HL-60 (cell line): Measurements from ENCODE around the gene RND1.

Experiments used
- DNase-seq, 2 experiments: peaks; one replicate each; pipeline ENCODE4 v3.0.0-alpha.2; 2010 to 2020; ENCODE audit warnings: low read depth in 1 of 2, low spot score in 1 of 2
- H3K27ac ChIP-seq: fragments of 250-450 bp; sonication (Bioruptor Pico); replicated peaks from 2 replicates; pipeline ENCODE4 v1.5.1; 2020; ENCODE audit warnings: mild to moderate bottlenecking, moderate library complexity
- H3K27me3 ChIP-seq: fragments of 250-450 bp; sonication (Bioruptor Pico); 2 replicates; pipeline ENCODE4 v1.5.1; 2021; ENCODE audit warnings: mild to moderate bottlenecking, moderate library complexity; ENCODE audit not compliant: insufficient read depth, poor library complexity, severe bottlenecking
- H3K4me3 ChIP-seq: replicated peaks from 2 replicates; pipeline ENCODE4 v1.5.1; 2011; ENCODE audit warnings: mild to moderate bottlenecking, control low read depth, low read length; ENCODE audit not compliant: insufficient read depth
- GABPA ChIP-seq: IDR thresholded peaks from 2 replicates; pipeline ENCODE4 v1.6.1; 2012; ENCODE audit warnings: low read depth
- POLR2AphosphoS5 ChIP-seq: IDR thresholded peaks from 2 replicates; pipeline ENCODE4 v1.6.1; 2012; ENCODE audit warnings: low read depth
- SPI1 ChIP-seq: IDR thresholded peaks from 2 replicates; pipeline ENCODE4 v1.6.1; 2012; ENCODE audit warnings: low read depth, mild to moderate bottlenecking, borderline replicate concordance
- TF ChIP-seq, protein P1 (sequence below): IDR thresholded peaks from 2 replicates; pipeline ENCODE4 v1.6.1; 2012; ENCODE audit warnings: low read depth; ENCODE audit not compliant: insufficient replicate concordance
- TF ChIP-seq, protein P2 (sequence below): IDR thresholded peaks from one replicate; pipeline ENCODE4 v1.5.1; 2011; ENCODE audit warnings: low read length, control low read depth, inconsistent platforms; ENCODE audit not compliant: insufficient read depth

RND1 gene

DNA sequence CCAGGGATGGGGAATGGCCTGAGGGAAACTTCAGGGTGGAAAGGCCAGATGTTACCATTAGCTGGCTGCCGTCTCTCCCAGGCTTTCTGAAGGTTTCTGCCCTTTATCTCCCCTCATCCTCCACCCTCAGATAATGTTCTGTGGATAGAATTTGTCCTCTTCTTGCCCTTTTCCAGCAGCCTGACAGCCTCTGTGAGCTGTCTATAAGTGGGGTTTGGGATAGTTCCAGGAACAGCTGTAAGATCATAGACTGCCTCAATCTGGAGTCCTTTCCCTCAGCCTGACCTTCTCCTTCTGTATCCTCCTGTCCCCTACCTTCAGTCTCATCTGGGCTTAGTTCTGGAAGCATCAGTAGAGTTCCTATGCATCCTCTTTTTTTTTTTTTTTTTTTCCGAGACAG is 2.8 kb upstream of the RND1 start:
- Histone ChIP-seq H3K4me3 (no peak overlapping the region), H3K27me3 (no peaks in the 10 kb centered on the region), H3K27ac (no peak overlapping the region)
- DNase-seq = no peak
- TF ChIP-seq, protein P1, sequence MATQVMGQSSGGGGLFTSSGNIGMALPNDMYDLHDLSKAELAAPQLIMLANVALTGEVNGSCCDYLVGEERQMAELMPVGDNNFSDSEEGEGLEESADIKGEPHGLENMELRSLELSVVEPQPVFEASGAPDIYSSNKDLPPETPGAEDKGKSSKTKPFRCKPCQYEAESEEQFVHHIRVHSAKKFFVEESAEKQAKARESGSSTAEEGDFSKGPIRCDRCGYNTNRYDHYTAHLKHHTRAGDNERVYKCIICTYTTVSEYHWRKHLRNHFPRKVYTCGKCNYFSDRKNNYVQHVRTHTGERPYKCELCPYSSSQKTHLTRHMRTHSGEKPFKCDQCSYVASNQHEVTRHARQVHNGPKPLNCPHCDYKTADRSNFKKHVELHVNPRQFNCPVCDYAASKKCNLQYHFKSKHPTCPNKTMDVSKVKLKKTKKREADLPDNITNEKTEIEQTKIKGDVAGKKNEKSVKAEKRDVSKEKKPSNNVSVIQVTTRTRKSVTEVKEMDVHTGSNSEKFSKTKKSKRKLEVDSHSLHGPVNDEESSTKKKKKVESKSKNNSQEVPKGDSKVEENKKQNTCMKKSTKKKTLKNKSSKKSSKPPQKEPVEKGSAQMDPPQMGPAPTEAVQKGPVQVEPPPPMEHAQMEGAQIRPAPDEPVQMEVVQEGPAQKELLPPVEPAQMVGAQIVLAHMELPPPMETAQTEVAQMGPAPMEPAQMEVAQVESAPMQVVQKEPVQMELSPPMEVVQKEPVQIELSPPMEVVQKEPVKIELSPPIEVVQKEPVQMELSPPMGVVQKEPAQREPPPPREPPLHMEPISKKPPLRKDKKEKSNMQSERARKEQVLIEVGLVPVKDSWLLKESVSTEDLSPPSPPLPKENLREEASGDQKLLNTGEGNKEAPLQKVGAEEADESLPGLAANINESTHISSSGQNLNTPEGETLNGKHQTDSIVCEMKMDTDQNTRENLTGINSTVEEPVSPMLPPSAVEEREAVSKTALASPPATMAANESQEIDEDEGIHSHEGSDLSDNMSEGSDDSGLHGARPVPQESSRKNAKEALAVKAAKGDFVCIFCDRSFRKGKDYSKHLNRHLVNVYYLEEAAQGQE = no peak
- TF ChIP-seq, protein P2, sequence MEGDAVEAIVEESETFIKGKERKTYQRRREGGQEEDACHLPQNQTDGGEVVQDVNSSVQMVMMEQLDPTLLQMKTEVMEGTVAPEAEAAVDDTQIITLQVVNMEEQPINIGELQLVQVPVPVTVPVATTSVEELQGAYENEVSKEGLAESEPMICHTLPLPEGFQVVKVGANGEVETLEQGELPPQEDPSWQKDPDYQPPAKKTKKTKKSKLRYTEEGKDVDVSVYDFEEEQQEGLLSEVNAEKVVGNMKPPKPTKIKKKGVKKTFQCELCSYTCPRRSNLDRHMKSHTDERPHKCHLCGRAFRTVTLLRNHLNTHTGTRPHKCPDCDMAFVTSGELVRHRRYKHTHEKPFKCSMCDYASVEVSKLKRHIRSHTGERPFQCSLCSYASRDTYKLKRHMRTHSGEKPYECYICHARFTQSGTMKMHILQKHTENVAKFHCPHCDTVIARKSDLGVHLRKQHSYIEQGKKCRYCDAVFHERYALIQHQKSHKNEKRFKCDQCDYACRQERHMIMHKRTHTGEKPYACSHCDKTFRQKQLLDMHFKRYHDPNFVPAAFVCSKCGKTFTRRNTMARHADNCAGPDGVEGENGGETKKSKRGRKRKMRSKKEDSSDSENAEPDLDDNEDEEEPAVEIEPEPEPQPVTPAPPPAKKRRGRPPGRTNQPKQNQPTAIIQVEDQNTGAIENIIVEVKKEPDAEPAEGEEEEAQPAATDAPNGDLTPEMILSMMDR = no peak
- no peak for TF ChIP-seq GABPA
- TF ChIP-seq SPI1 = no peak
- TF ChIP-seq POLR2AphosphoS5 = no peak

DNA sequence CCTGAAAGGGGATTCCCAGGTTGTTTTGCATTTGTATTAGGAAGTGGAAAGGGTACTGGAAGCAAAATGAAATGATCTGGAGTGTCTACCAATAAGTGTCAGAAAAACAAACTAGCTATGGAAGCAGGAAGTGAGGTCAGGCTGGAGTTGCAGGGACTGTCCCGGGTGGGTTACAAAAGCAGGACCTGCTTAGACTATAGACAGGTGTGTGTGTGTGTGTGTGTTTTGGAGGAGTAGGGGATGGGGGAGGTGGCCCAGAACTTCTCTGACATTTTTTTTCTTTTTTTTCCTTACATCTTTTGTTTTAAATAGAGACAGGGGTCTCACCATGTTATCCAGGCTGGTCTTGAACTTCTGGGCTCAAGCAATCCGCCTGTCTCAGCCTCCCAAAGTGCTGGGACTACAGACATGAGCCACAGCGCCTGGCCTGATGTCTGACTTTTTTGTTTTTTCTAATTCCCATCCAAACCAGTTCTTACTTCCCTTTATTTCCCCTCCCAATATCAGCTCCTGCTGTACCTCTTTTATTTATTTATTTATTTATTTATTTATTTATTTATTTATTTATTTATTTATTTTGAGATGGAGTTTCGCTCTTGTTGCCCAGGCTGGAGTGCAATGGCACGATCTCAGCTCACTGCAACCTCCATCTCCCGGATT is 512 bp upstream of the RND1 start:
- no peak for DNase-seq
- H3K27me3 ChIP-seq = no peaks in the 10 kb centered on the region
- H3K4me3 ChIP-seq = peak overlapping the region; percentile 60
- H3K27ac ChIP-seq = no peak overlapping the region
- TF ChIP-seq, protein P2 = no peak
- TF ChIP-seq GABPA = no peak
- TF ChIP-seq, protein P1 = no peak
- TF ChIP-seq POLR2AphosphoS5 = no peak
- no peak for TF ChIP-seq SPI1

DNA sequence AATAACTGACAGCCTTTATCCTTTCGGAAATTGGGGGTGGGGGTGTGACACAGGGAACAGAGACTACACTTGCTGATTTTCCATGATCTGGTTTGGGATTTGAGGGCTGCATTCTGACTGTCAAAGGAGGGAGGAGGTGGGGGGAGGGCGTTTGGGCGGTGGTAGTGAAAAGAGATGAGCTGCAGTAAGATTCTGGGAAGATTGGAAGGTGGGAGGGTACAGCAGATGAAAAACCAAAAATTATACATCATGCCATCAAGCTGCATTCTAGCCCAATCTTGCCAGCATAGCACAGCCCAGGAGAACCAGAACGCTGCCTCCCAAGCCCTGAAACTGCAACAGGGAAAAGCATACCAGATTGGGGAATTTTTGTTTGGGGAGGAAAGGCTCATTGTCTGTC is 2.4 kb downstream of the RND1 start:
- Histone ChIP-seq H3K4me3 (no peak overlapping the region), H3K27me3 (no peaks in the 10 kb centered on the region), H3K27ac (no peak overlapping the region)
- no peak for DNase-seq
- TF ChIP-seq SPI1 = no peak
- no peak for TF ChIP-seq POLR2AphosphoS5
- TF ChIP-seq, protein P1 = no peak
- TF ChIP-seq, protein P2 = no peak
- TF ChIP-seq GABPA = no peak
